GM12875 (cell line): Measurements from ENCODE around the gene PDE6B.

Experiments
- H3K4me3 ChIP-seq: one replicate; pipeline ENCODE4 v1.5.1; 2011; ENCODE audit warnings: low read depth, low read length, control low read depth
- TF ChIP-seq, protein P1 (sequence below): IDR thresholded peaks from 2 replicates; pipeline ENCODE4 v1.5.1; 2011; ENCODE audit warnings: low read depth, mild to moderate bottlenecking, control low read depth, inconsistent platforms, low read length, moderate library complexity, borderline replicate concordance; ENCODE audit not compliant: insufficient read depth

Gene PDE6B

DNA sequence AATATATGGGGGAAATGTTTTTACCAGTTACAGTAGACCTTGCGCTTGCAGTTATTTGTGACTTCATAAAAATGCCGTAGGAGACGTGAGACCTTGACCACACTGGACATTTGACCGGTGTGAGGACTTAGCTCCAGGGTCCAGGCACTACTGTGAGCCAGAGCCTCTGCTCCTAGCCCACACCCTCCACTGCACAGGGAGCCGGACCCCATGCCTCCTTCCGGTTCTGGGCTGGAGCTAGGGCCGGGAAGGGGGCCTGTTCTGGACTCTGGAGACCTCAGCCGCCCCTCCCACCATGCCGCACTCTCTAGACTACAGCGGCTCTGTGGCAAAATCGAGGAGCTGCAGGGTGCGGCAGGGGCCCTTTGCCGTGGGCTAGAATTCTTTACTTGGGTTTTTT lies 85.5 kb downstream of the PDE6B start:
- no peak overlapping the region for H3K4me3 ChIP-seq
- TF ChIP-seq, protein P1, sequence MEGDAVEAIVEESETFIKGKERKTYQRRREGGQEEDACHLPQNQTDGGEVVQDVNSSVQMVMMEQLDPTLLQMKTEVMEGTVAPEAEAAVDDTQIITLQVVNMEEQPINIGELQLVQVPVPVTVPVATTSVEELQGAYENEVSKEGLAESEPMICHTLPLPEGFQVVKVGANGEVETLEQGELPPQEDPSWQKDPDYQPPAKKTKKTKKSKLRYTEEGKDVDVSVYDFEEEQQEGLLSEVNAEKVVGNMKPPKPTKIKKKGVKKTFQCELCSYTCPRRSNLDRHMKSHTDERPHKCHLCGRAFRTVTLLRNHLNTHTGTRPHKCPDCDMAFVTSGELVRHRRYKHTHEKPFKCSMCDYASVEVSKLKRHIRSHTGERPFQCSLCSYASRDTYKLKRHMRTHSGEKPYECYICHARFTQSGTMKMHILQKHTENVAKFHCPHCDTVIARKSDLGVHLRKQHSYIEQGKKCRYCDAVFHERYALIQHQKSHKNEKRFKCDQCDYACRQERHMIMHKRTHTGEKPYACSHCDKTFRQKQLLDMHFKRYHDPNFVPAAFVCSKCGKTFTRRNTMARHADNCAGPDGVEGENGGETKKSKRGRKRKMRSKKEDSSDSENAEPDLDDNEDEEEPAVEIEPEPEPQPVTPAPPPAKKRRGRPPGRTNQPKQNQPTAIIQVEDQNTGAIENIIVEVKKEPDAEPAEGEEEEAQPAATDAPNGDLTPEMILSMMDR = no peak

DNA sequence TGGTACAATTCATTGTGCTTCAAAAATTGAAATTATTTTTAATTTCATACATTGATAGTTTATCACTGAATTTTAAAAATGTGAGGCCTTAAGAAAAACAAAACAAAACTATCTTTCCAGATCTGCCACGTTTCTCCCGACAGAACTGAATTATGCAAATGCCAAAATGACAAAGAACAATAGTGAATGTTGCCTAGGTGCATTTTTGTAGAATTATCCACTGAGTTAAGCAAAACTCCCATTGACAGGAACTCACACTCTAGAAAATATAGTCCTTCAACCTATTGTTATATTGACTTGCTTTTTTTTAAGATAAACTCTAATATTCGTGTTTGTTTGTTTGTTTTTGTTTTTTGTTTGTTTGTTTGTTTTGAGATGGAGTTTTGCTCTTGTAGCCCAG lies 86.7 kb downstream of the PDE6B start:
- no peak overlapping the region for H3K4me3 ChIP-seq
- TF ChIP-seq, protein P1 = no peak

DNA sequence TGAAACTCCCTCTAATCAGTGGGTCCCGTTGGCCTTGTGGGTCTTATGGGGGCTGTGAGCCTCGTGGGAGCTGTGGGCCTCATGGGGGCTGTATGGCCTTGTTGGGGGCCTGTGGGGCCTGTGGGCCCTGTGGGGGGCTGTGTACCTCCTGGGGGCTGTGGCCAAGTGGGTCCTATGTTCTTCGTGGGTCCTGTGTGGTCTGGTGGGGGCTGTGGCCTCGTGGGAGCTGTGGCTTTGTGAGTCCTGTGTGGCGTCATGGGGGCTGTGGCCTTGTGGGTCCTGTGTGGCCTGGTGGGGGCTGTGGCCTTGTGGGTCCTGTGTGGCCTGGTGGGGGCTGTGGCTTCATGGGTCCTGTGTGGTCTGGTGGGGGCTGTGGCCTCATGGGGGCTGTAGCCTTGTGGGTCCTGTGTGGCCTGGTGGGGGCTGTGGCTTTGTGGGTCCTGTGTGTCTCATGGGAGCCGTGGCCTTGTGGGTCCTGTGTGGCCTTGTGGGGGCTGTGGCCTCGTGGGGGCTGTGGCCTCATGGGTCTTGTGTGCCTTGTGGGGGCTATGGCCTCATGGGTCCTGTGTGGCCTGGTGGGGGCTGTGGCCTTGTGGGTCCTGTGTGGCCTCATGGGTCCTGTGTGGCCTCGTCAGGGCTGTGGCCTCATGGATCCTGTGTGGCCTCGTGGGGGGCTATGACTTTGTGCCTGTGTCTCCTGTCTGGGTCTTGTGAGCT lies 87.7 kb downstream of the PDE6B start:
- TF ChIP-seq, protein P1 = no peak
- no peak overlapping the region for H3K4me3 ChIP-seq

DNA sequence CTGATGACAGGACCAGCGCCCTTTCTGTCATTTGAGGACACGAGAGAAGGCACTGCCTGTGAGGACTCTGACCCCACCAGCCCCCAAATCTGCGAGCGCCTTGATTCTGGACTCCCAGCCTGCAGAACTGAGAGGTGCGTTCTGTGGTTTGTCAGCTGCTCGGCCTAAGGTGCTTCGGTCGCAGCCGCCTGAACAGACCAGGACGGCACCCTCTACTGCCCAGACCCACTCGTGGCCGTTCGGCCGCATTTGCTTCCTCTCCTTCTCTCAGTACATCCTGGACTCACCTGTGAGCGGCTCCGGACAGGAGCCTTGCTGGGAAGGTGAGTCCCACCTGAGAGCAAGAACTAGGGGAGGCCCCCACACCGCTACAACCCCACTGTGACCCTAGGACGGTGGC lies 88.7 kb downstream of the PDE6B start:
- TF ChIP-seq, protein P1 = no peak
- H3K4me3 ChIP-seq = no peak overlapping the region

DNA sequence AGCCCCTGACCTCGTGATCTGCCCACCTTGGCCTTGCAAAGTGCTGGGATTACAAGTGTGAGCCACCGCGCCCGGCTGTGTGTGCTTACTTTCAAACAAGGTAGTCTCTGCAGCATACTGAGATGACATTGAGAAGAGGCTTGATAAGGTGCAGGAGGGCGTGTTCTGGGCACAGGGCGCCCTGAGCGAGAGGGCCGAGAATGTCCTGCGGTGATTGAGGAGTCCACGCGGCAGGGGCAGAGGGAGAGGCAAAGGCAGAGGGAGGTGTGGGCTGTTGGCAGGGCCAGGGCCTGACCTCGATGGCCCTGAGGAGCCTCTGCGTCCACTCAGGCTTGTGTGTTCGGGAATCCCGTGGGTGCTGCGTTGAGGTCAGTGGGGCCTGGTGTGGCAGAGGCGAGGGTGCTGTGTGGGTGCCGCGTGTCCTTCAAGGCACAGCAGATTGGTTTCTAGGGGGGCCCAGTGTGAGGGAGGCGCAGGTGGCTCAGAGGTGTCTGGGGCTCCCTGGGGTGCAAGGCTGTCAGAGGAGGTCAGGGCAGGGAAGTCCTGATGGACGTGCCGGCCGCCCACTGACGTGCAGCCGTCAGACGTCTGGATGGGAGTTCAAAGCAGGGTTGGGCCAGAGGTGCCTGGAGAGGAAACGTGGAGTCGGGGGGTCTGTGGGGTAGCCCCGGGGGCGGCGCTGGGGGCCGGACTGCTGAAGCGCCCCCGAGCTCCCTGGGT lies 92.4 kb downstream of the PDE6B start:
- no peak overlapping the region for H3K4me3 ChIP-seq
- TF ChIP-seq, protein P1 = no peak

DNA sequence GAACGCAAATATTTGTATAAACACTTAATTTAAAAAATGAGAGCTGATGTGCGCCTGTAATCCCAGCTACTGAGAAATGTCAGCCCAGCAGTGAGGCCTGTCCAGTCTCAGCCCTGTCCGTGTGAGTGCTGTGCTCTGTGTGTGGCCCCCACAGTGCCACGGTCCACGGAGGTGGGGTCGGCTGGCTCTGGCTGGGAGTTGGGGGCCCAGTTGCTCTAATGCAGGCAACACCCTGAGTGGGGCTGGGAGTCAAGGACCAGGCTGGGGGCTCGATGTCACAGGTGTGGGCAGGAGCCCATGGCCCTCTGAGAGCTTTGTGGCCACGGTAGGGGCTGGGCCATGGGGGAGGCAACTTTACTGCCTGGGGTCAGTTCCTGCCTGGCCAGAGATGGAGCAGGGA lies 93.1 kb downstream of the PDE6B start:
- H3K4me3 ChIP-seq = no peak overlapping the region
- TF ChIP-seq, protein P1 = no peak
